Muscle layer of colon (tissue), 2 donors: ENCODE measurements around the gene STAT5B.

Experiments used
- H3K27ac ChIP-seq: one replicate; pipeline ENCODE4 v1.7.0; 2013; ENCODE audit warnings: low read depth, mild to moderate bottlenecking, low read length, moderate library complexity
- H3K27me3 ChIP-seq, 2 donors: one replicate each; pipeline ENCODE4 v1.7.0; 2013; ENCODE audit warnings: low read length in 2 of 2, mild to moderate bottlenecking in 2 of 2; ENCODE audit not compliant: insufficient read depth in 2 of 2, control insufficient read depth in 1 of 2
- H3K36me3 ChIP-seq: one replicate; pipeline ENCODE4 v1.7.0; 2013; ENCODE audit warnings: mild to moderate bottlenecking, low read length; ENCODE audit not compliant: insufficient read depth
- H3K4me1 ChIP-seq: one replicate; pipeline ENCODE4 v1.7.0; 2013; ENCODE audit warnings: mild to moderate bottlenecking, low read length; ENCODE audit not compliant: insufficient read depth
- H3K4me3 ChIP-seq, 2 donors: one replicate each; pipeline ENCODE4 v1.7.0; 2013; ENCODE audit warnings: low read length in 2 of 2, low read depth in 1 of 2, mild to moderate bottlenecking in 1 of 2, moderate library complexity in 1 of 2
- H3K9ac ChIP-seq: one replicate; pipeline ENCODE4 v1.7.0; 2013; ENCODE audit warnings: low read length
- H3K9me3 ChIP-seq: one replicate; pipeline ENCODE4 v1.7.0; 2013; ENCODE audit warnings: mild to moderate bottlenecking, low read length
- donor health status: abdominal sarcoma.
- donor health status: Adenocarcinoma of cecum.

Gene STAT5B

DNA sequence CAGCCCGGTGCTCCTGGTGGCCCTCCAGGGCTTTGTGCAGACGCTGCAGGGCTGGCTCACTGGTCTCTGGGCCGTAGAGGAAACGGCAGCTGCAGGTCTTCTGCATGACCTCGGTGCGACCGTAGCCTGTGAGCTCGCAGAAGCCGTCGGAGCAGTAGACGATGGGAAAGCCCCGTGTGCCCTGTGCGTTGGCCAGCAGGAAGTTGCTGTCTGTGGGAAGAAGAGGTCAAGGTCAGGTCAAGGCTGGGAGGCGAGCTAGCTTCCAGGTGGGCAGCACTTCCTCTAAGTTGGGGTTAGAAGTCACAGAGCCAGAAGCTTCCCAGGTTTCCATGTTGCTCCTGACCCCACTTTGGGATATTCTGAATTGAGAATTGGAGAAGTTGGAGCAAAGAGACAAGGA, 97.4 kb downstream of the STAT5B start:
- H3K27me3 ChIP-seq: peaks cover 8 to 38% of the 10 kb centered on the region in 2 donors

DNA sequence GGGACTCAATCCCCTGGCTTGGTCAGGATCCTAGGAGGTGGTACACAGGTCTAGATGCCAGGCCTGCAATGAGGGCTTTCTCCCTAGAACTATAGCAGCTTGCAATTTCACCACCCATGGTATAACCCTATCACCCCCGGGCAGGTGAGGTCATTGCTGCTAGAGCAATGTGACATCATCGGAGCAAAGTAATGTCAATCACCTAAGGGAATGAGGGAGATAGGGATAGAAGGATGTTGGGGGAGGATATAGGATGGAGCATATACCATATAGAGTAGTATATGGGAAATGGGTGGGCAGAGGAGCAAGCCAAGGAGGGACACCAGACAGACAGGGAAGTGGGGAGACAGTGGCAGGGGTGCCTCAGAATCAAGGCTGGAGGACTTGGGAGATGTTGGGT, 98.5 kb downstream of the STAT5B start:
- H3K4me1 ChIP-seq: peaks cover 4% of the 10 kb centered on the region
- no peak overlapping the region for H3K9ac ChIP-seq
- no peaks in the 10 kb centered on the region for H3K36me3 ChIP-seq
- no peak overlapping the region for H3K27ac ChIP-seq
- no peak overlapping the region for H3K4me3 ChIP-seq
- peaks cover 8 to 33% of the 10 kb centered on the region in 2 donors for H3K27me3 ChIP-seq
- H3K9me3 ChIP-seq: no peaks in the 10 kb centered on the region

More for the DNA sequence above, 97.4 kb downstream of the STAT5B start:
- Histone ChIP-seq H3K9me3 (no peaks in the 10 kb centered on the region), H3K4me1 (peaks cover 8% of the 10 kb centered on the region), H3K27ac (no peak overlapping the region), H3K9ac (no peak overlapping the region), H3K4me3 (no peak overlapping the region), H3K36me3 (no peaks in the 10 kb centered on the region)

DNA sequence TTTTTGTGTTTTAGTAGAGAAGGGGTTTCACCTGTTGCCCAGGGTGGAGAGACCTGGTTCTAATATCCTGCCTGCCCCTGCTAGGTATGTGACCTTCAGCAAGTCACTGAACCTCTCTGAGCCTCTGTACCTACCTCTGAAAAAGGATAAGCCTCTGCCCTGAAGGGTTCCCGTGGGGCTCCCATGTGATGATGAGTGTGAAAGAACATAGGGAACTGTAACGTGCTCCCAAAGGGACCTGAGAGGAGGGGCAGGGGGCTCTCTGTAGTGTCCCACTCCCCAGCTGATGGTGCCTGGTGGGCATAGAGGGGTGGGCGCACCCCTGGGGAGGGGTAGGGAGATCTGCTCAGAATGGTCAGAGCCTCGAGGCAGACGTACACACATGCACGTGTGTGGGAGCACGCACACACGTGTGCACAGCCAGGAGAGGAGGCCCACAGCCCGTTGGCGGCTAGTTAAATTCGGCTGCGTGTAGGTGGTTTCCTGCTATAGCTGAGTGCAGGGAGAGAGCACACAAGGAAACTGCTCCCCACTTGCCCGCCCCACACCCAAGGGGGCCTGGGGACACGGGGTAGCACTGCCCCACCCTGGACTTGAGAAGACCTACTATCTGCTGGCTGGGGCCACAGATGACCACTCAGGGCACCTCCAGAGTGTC, 101.9 kb downstream of the STAT5B start:
- no peaks in the 10 kb centered on the region for H3K9me3 ChIP-seq
- no peaks in the 10 kb centered on the region for H3K27me3 ChIP-seq
- no peak overlapping the region for H3K27ac ChIP-seq

DNA sequence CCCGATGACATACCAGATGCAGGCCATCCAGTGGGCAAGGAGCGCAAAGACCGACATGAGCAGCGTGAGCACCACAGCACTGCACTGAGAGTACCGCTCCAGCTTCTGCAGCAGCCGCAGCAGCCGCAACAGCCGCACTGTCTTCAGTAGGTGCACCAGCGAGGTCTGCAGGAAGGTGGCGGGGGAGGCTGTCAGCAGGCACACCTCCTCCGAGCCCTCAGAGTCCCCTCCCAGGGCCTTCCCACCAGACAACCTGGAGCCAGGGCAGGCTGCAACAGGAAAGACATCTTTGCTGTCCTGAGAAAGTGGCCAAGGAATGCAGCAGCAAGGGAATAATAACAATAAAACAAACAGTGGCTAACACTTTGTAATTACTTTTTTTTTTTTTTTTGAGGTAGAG, 104.4 kb downstream of the STAT5B start:
- Histone ChIP-seq H3K27me3 (no peaks in the 10 kb centered on the region), H3K9ac (no peak overlapping the region), H3K27ac (no peak overlapping the region)

More for the DNA sequence above, 101.9 kb downstream of the STAT5B start:
- H3K9ac ChIP-seq: no peak overlapping the region
- H3K36me3 ChIP-seq: no peaks in the 10 kb centered on the region
- no peak overlapping the region for H3K4me3 ChIP-seq
- H3K4me1 ChIP-seq: no peaks in the 10 kb centered on the region

DNA sequence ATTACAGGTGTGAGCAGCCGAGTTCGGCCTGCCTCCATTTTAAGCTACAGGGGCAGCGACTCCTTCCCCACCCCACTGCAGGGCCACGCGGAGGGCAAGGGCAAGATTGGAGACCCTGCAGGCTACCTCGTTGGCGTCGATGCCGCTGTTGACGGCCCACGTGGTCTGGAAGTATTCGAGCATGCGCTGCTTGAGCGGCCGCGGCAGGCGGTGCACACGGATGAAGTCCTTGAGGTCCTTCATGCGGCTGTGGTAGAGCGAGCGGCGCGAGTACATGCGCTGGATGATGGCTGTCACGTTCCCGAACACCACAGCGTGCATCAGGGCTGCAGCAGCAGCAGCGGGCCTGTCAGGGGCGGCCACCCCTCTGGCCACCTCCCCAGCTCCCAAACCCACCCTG, 106.8 kb downstream of the STAT5B start:
- Histone ChIP-seq H3K27ac (no peak overlapping the region), H3K4me1 (no peaks in the 10 kb centered on the region), H3K36me3 (no peaks in the 10 kb centered on the region), H3K4me3 (no peak overlapping the region), H3K27me3 (no peaks in the 10 kb centered on the region), H3K9me3 (no peaks in the 10 kb centered on the region), H3K9ac (no peak overlapping the region)

More for the DNA sequence above, 104.4 kb downstream of the STAT5B start:
- H3K4me1 ChIP-seq: no peaks in the 10 kb centered on the region
- H3K36me3 ChIP-seq: no peaks in the 10 kb centered on the region
- no peaks in the 10 kb centered on the region for H3K9me3 ChIP-seq
- H3K4me3 ChIP-seq: no peak overlapping the region

DNA sequence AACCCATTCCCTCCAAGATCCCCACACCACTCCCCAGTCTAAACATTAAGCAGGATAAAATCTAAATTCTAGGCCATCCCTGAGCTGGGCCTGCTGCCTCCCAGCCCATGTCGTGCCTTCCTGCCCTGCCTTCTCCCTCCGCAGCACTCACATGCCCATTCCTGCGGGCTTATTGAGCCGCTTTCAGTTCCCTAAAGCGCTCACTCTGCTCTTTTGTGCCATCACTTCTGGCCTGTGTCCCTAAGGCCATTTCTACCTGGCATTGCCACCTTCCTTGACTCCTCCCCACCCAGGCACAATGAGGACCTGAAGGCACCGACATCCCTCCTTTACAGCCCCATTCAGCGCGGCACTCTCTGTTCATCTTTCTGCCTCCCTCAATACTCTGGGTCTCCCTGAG, 108.4 kb downstream of the STAT5B start:
- Histone ChIP-seq H3K9me3 (no peaks in the 10 kb centered on the region), H3K36me3 (no peaks in the 10 kb centered on the region), H3K9ac (no peak overlapping the region), H3K4me3 (no peak overlapping the region), H3K27ac (no peak overlapping the region), H3K4me1 (no peaks in the 10 kb centered on the region), H3K27me3 (no peaks in the 10 kb centered on the region)

DNA sequence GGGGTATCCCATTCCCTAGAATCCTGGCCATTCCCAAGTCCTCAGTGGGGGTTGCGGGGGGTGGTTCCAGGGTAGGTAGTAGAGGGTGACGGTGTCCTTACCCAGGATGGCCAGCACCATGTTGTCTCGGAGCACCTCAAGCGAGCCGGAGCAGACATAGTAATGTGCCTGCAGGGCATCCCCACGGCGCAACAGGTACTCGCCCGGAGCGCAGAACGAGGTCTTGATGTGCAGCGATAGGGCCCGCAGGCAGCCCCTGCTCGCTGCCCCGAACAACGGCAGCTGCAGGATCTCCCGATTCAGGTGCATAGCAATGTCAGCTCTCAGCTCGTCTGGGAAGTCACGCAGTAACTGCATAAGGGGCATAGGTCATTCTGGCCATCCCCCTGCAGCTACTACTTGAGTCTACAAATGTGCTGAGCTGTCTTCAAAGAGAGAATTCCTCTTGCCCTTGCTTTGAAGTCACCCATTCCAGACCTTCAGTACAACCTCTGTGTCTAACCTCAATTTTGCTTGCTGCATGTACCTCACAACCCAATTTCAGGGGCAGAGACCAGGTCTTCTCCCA, 109.9 kb downstream of the STAT5B start:
- H3K9ac ChIP-seq: no peak overlapping the region
- H3K9me3 ChIP-seq: no peaks in the 10 kb centered on the region
- no peak overlapping the region for H3K4me3 ChIP-seq
- H3K27me3 ChIP-seq: no peaks in the 10 kb centered on the region
- H3K27ac ChIP-seq: no peak overlapping the region
- no peaks in the 10 kb centered on the region for H3K36me3 ChIP-seq
- H3K4me1 ChIP-seq: no peaks in the 10 kb centered on the region

DNA sequence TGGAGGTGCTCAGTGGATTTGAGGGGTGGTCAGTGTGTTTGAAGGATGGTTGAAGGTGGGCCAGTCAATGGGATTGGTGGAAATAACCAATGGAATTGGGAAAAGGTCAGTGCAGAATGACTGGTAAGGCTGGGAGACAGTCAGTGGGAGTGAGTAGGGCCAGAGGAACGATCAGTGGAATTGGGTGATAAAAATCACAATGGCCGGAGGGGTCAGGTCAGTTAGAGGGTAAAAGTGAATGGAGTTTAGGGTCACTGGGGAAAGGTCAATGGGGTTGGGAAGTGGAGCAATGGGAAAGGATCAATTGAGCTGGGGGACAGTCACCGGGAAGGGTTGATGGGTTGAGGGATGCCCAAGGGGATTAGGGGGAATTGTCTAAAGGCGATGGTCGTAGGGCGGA, 110.4 kb downstream of the STAT5B start:
- Histone ChIP-seq H3K4me1 (no peaks in the 10 kb centered on the region), H3K36me3 (no peaks in the 10 kb centered on the region), H3K4me3 (no peak overlapping the region), H3K27me3 (no peaks in the 10 kb centered on the region), H3K27ac (no peak overlapping the region), H3K9me3 (no peaks in the 10 kb centered on the region), H3K9ac (no peak overlapping the region)

DNA sequence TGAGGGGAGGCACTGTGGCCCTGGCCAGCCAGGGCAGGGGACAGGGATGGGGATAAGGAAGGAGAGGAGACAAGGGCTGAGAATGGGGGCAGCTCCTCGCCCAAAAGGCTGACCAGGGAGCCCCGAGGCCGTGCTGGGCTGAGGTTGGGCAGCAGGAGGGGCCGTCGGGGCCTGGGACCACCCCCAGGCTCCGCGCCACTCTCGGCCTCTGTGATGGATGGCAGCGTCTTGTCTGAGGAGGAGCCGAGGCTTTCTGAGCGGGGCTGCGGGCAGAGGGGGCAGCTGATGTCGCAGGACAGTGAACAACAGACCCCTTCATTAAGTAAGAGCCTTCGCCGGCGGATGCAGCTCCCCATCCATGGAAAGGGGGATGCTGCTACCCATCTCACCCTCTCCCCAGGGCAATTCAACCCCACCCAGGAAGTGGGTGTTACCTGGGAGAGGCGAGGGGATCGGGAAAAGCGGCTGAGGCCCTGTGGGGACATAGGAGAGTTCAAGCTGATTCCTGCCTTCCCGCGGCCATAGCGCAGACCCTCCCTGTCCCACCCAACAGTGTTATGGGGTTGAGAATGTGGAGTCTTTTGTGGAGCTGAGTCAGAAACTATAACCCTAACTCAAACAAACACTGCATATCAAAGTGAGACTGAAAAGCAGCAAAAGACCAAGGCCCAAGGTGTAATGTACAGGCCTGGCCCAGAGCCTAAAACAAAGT, 112.3 kb downstream of the STAT5B start:
- no peak overlapping the region for H3K4me3 ChIP-seq

DNA sequence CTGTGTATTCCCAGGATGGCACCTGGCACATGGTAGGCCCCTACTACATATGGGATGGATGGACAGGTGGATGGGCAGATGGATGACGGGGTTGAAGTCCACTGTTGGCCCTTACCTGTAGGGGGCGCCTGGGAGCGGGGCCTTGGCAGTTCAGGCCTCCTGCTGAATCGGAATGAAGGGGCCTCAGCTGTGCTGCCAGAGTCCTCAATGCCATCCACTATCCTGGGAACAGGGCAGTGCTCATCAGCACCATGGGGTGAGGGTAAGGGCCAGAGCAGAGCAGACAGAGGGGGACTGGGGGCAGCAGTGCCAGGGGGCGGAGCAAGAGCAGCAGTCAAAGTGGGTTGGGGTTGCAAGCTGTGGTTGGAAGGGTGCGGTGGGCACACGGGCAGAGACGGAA, 113.1 kb downstream of the STAT5B start:
- Histone ChIP-seq H3K9me3 (no peaks in the 10 kb centered on the region), H3K9ac (no peak overlapping the region), H3K36me3 (no peaks in the 10 kb centered on the region), H3K4me1 (no peaks in the 10 kb centered on the region), H3K27ac (no peak overlapping the region), H3K27me3 (no peaks in the 10 kb centered on the region), H3K4me3 (no peak overlapping the region)

More for the DNA sequence above, 112.3 kb downstream of the STAT5B start:
- H3K9me3 ChIP-seq: no peaks in the 10 kb centered on the region
- H3K9ac ChIP-seq: no peak overlapping the region
- H3K36me3 ChIP-seq: no peaks in the 10 kb centered on the region
- H3K27me3 ChIP-seq: no peaks in the 10 kb centered on the region
- H3K4me1 ChIP-seq: no peaks in the 10 kb centered on the region
- no peak overlapping the region for H3K27ac ChIP-seq

DNA sequence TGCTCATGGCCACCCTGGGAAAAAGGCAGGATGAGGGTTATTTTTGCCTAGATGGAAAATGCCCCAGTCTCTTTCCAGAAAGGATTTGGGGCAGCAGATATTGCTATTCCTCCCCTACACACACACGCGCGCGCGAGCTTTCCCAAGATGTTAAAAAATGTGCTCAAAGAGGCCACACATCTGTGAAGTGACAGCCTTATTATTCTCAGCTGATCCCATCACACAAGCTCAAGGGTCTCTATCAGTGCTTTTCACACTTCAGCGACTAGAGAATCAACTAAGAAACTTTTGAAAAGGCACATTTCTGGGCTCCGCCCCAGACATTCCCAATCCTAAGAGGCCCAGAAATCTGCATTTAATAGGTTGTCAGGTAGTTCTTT, 115.7 kb downstream of the STAT5B start:
- Histone ChIP-seq H3K9ac (no peak overlapping the region), H3K4me1 (no peaks in the 10 kb centered on the region), H3K27ac (no peak overlapping the region), H3K9me3 (no peaks in the 10 kb centered on the region), H3K27me3 (no peaks in the 10 kb centered on the region), H3K36me3 (no peaks in the 10 kb centered on the region), H3K4me3 (no peak overlapping the region)
